ENCODE data around the gene UBE2G2.

UBE2G2 gene

GRCh38 chr21:44815852-44816628, 14.4 kb upstream of the UBE2G2 start:
- H3K27ac ChIP-seq (replicated peaks), result no peak overlapping the region
- no peak for DNase-seq (ENCODE audit: low read depth in 1 of 2, low spot score in 1 of 2)
- no peaks in the 10 kb centered on the region for H3K27me3 ChIP-seq (ENCODE audit: insufficient read depth, poor library complexity, severe bottlenecking)
- no peak overlapping the region for H3K4me3 ChIP-seq (replicated peaks; ENCODE audit: insufficient read depth, low read length)
- TF ChIP-seq REST (IDR thresholded peaks at IDR 0.05; ENCODE audit: insufficient replicate concordance, low read depth) (no peak), SPI1 (IDR thresholded peaks at IDR 0.05; ENCODE audit: borderline replicate concordance, low read depth) (no peak), POLR2AphosphoS5 (IDR thresholded peaks at IDR 0.05; ENCODE audit: low read depth) (no peak), GABPA (IDR thresholded peaks at IDR 0.05; ENCODE audit: low read depth) (no peak), CTCF (IDR thresholded peaks at IDR 0.05; ENCODE audit: insufficient read depth, low read length) (no peak)

DNA sequence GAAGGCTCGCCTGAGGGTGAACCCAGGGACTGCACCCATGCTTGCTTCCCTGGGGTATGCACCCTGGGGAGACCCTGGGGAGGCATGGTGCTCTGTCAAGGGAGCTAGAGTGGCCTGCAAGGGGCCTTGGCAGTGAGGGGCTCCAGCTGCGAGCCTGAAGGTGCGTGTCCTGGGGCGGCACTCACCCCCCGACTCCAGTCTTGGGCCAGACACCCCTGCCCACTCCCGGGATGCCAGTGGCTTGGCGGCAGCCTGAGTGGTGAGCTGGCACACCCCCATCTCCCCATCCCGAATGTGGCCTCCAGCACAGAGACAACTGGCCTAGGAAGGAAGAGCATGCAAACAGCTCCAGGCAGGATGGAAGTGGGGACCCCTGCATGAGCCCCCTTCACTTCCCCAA, 13.6 kb upstream of the UBE2G2 start:
- Histone ChIP-seq H3K27me3 (ENCODE audit: insufficient read depth, poor library complexity, severe bottlenecking) (no peaks in the 10 kb centered on the region), H3K27ac (replicated peaks) (no peak overlapping the region), H3K4me3 (replicated peaks; ENCODE audit: insufficient read depth, low read length) (no peak overlapping the region)
- DNase-seq (ENCODE audit: low read depth in 1 of 2, low spot score in 1 of 2), result no peak
- TF ChIP-seq POLR2AphosphoS5 (IDR thresholded peaks at IDR 0.05; ENCODE audit: low read depth), result no peak
- no peak for TF ChIP-seq SPI1 (IDR thresholded peaks at IDR 0.05; ENCODE audit: borderline replicate concordance, low read depth)
- no peak for TF ChIP-seq GABPA (IDR thresholded peaks at IDR 0.05; ENCODE audit: low read depth)
- no peak for TF ChIP-seq REST (IDR thresholded peaks at IDR 0.05; ENCODE audit: insufficient replicate concordance, low read depth)
- TF ChIP-seq CTCF (IDR thresholded peaks at IDR 0.05; ENCODE audit: insufficient read depth, low read length), result no peak

GRCh38 chr21:44814498-44815023, 12.9 kb upstream of the UBE2G2 start:
- no peak for TF ChIP-seq REST (IDR thresholded peaks at IDR 0.05; ENCODE audit: insufficient replicate concordance, low read depth)
- TF ChIP-seq CTCF (IDR thresholded peaks at IDR 0.05; ENCODE audit: insufficient read depth, low read length), result no peak
- no peak for TF ChIP-seq POLR2AphosphoS5 (IDR thresholded peaks at IDR 0.05; ENCODE audit: low read depth)
- no peak for TF ChIP-seq SPI1 (IDR thresholded peaks at IDR 0.05; ENCODE audit: borderline replicate concordance, low read depth)
- TF ChIP-seq GABPA (IDR thresholded peaks at IDR 0.05; ENCODE audit: low read depth), result no peak
- Histone ChIP-seq H3K27ac (replicated peaks) (no peak overlapping the region), H3K4me3 (replicated peaks; ENCODE audit: insufficient read depth, low read length) (no peak overlapping the region), H3K27me3 (ENCODE audit: insufficient read depth, poor library complexity, severe bottlenecking) (no peaks in the 10 kb centered on the region)
- DNase-seq (ENCODE audit: low read depth in 1 of 2, low spot score in 1 of 2), result no peak
